Stimulated activated CD4-positive, alpha-beta T cell treated with anti-CD3 and anti-CD28 coated beads, Interleukin-1b, Interleukin-23, amount 100 ng/mL, for 48 hours (primary cell): ENCODE measurements around the gene KRTAP5-5.
"Not testable (repeated sequence)": the region's sequence is repeated elsewhere in the genome, so short reads cannot be mapped to it uniquely, and the experiment has no call there.

Experiments
- DNase-seq: peaks from one replicate; pipeline ENCODE4 v3.0.0-alpha.2; 2020

KRTAP5-5 gene

DNA sequence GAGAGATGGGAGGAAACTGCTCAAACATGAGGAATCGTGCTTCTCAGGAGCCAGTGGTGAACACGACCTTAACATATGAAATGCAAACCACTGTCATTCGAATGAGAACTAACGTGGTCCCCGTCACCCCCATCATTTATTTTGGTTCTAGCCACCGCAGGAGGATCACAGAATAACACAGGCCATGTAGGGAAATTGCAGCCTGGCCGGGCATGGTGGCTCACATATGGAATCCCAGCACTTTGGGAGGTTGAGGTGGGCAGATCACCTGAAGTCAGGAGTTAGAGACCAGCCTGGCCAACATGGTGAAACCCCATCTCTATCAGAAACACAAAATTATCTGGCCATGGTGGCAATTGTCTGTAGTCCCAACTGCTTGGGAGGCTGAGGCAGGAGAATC, 27.1 kb downstream of the KRTAP5-5 start:
- no peak for DNase-seq

DNA sequence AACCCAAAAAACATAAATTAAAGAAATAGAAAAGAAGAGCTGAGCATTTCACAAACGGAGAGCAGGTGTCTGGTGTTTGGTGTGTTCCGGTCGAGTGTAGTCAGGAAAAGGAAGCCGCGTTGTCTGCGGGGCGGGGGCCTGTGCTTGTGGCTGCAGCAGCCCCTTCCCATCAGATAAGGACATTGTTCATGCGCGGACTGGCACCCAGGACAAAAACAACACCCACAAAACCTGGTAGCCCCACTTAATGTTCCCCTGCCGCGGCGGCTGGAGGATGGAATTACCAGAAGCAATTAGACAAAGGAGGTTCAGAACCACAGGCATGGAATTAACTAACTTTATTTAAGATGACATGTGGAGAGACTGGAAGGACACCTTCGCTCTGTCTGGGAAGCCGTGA, 29.9 kb downstream of the KRTAP5-5 start:
- no peak for DNase-seq

DNA sequence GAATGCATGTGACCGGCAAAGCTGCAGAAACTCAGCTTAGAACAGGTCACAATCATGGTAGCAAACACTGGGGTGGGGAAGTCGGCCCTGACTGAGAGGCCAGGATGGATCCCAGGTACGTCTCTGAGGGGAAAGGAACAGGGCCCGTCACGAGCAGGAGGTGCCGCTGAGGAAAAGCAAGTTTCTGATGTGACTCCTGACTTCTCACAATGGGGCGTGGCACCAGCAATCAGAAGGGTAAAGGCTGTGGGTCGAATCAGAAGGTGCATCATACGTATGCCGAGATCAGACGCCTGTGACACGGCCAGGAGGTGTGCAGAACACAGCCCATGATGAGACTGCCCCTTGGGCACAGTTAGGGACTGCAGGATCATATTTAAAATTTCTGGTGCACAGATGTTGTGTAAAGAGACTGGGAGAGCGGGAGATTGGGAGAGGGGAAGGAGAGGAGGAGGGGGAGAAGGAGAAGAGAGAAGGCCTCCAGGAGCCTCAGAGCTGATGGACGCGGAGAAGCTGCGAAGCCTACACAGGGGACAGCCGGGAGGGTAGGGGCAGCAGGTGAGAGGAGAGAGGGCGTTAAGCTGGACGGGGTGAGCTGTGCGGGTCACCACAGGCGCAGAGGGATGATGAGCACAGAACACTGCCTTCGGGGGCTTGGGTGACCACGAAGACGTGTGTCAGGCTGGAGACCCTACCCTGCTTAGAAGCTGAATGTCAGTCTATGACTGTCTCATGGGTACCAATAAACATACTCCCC, 30.7 kb downstream of the KRTAP5-5 start:
- DNase-seq, result no peak

DNA sequence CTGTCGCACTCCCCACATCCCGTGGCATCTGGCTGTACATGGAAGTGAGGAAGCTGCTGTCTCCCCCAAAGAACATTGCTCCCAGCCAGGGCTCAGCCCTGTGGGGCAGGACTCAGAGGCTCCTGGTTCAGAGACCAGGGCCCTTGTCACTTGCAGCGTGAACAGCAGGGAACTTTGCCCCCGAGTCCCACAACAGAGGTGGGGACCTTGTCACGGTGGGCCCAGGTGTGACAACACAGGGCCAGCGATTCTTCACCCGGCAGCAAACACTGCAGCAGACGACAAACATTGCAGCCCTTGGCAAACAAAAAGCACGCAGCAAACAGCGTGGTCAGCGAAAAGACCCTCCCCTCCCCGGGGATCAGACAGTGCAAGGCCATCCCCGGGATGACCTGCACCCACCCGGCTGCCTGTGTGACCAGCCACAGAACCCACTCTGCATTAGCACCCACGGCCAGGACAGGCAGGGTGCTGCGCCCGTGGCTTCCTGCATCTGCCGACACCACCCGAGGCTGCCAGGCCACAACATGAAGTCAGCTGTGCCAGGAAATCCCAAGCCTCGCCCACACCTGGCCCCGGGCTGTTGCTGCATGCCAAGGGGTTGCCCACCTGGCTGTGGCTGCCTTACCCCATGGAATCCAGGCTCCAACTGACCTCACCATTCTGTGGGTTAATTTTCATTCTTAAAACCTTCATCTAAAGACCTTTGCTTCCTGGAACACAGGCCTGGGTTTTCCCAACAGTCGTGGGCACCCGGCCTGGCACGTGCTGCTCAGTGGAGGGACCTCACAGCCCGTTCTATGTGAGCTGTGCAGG, 32.1 kb downstream of the KRTAP5-5 start:
- not testable (repeated sequence) for DNase-seq

DNA sequence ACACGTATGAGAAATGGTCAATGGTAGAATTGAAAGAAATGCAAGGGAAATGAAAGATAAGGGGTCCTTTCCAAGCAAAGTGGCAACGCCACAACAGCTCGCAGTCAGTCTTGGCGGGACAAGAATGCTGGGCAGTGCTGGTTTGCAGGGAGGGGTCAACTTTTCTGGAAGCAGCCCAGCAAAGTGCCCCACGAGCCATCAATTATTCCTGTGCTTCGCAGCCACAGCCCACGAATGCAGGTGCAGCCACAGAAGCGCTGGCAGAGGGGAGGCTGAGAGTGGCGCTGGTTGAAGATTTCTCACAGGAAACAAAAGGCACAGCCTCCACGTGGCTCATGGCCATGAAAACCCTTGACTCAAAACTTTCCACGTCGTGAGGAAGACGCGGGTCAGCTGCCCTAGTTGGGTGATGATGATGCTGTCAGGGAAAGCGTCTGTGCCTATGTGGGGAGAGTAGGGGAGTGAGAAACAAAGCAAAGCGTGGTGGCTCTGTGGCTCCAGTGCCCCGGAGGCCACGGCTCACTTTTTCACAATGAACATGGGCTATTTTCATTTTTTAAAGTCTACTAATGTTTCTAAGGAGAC, 33.2 kb downstream of the KRTAP5-5 start:
- DNase-seq, result not testable (repeated sequence)

DNA sequence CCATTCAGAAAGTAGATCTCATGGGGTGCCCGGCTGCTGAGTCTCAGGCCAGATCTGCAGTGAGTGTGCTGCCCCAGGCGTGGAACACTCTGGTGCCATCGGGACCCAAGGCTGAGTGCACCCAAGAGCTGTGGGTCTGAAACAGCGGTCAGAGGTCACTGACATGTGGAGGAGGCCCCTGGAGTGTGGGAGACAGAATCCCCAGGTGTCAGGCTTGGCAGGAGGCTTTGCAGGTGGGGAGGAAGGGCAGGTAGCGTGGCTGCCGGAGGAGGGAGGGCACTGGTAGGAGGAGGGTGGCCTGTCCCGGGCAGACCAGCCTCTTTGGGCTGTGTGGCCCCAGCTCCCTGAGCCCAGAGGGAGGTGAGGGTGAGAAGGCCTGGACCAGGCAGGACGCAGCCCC, 35.7 kb downstream of the KRTAP5-5 start:
- no peak for DNase-seq

DNA sequence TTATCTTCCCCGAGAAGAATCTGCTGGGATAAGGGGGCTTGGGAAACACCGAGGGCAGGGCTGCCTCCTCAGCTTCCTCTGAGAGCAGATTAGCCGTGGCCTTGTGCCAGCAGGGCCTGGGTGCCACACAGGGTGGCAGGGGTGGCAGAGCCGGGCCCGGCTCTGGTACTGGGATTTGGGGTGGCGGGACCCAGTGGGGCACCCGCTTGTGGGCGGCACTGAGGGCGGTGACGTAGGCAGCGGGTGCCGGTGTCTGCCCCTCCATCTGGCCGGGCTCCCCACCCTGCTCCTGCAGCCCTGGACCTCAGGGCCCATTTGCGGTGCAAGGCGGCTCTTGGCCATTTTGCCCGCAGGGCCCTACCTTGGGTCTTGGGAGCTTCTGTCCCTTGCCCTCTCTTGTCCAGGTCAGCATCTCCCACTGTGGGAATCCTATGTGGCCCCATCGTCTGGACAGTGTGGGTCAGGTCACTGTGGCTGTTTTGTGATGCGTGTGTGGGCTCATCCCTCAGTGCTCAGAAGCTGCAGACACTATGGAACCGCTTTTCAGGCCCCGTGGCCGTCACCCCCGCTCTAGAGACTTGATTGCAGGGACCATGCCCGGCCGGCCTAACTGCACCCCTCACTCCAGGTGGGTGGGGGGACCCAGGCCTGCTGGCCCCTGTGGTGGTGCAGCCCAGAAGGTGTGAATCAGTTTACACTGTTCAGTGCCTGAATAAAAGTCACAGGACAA, 37.7 kb downstream of the KRTAP5-5 start:
- DNase-seq, result no peak

DNA sequence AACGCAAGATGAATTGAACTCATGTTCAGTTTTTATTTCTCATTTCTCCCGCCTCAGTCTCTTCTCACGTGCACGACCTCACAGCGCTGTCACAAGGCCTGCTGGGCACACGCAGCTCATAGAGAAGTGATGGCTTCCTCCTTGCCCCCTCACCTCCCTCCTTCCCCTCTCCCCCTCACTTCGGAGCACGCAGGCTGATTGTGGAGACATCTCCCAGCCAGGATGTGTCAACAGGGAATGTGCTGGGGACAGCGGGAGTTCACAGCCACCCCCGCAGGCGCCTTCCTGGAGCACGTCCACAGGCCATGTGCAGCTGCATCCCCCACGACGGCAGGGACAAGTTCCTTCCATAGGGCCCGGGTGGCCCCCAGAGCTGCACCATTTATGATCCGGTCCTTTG, 38.3 kb downstream of the KRTAP5-5 start:
- DNase-seq, result no peak

DNA sequence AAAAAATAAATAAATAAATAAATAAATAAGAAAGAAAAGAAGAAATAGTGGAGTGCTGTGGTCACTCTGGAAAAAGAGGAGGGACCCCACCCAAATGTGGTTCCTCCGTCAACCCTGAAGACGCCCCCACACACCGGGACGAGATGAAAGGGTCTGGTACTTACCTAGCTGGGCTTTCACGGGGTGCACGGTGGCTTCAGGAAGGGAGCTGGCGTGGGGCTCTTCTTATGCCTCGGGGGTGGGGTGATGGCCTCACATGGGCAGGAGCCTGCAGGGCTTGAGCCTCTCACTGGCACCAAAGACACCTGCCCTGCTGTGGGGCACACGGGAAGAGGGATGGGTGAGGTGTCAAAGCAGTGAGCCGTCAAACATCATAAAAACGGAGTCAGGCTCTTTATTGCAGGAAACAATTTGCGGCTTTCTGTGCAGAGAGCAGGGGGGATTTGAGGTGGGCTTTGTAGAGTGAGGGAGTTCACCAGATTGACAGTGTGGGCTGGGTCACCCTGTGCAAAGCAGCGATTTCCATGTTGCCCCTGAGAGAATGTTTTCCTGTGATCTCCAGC, 39.4 kb downstream of the KRTAP5-5 start:
- no peak for DNase-seq

DNA sequence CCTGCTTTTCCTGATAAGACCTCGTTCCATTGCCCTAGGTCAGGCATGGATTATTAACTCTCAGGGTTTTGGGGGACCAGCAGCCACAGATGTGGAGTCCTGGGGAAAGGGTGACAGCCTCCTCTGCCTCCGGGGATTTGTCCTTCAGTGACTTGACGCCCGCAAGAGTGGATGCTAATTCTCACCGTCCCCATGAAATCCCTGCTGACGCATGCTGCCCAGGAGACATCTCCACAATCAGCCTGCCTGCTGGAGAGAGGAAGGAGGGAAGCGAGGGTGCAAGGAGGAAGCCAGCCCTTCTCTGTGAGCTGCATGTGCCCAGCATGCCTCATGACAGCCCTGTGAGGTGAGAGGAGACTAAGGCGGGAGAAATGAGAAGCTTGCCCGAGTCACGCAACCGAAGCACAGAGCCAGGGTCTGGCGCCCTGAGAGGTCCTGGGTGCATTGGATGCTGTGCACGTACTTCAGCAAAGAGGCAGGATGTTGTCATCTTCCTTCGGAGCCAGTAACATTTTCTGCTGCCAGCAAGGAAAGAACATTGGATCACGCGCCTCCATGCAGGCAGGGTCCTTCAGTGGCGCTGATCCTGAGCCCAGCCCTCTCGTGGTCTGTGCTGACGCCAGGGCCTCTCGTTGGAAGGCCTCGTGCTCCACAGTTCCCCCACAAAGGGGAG, 40.1 kb downstream of the KRTAP5-5 start:
- DNase-seq, result no peak

DNA sequence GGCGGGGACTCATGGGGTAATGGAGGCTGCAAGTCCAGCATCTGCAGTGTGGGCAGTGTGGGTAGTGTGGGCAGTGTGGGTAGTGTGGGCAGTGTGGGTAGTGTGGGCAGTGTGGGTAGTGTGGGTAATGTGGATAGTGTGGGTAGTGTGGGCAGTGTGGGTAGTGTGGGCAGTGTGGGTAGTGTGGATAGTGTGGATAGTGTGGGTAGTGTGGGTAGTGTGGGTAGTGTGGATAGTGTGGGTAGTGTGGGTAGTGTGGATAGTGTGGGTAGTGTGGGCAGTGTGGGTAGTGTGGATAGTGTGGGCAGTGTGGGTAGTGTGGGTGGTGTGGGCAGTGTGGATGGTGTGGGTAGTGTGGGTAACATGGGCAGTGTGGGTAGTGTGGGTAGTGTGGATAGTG, 40.9 kb downstream of the KRTAP5-5 start:
- DNase-seq, result not testable (repeated sequence)

DNA sequence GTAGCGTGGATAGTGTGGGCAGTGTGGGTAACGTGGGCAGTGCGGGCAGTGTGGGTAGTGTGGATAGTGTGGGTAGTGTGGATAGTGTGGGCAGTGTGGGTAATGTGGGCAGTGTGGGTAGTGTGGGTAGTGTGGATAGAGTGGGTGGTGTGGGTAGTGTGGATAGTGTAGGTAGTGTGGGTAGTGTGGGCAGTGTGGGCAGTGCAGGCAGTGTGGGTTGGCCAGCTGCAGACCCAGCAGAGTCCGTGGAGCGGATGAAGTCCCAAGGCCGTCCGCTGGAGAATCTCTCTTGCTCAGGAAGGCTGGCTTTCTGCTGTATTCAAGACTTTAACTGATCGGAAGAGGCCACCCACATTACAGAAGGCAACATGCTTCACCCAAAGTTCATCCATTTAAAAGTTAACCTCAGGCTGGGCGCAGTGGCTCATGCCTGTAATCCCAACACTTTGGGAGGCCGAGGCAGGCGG, 41.4 kb downstream of the KRTAP5-5 start:
- no peak for DNase-seq

DNA sequence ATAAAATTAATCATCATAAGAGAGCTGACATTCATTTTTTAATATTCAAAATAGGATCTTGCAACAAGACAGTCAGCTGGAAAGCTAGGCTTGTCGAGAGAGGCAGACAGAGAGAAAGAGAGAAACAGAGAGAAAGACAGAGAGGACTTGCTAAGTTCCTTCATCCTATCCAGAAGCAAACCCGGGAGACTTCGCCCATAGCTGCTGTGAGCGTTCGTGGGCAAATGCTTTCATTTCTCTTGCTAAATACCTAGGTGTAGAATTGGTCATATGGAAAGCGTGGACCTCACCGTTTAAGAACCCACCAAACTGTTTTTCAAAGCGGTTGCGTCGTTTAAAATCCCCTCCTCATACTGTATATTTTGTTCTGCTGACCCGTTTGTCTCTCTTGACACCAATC, 42.1 kb downstream of the KRTAP5-5 start:
- no peak for DNase-seq

DNA sequence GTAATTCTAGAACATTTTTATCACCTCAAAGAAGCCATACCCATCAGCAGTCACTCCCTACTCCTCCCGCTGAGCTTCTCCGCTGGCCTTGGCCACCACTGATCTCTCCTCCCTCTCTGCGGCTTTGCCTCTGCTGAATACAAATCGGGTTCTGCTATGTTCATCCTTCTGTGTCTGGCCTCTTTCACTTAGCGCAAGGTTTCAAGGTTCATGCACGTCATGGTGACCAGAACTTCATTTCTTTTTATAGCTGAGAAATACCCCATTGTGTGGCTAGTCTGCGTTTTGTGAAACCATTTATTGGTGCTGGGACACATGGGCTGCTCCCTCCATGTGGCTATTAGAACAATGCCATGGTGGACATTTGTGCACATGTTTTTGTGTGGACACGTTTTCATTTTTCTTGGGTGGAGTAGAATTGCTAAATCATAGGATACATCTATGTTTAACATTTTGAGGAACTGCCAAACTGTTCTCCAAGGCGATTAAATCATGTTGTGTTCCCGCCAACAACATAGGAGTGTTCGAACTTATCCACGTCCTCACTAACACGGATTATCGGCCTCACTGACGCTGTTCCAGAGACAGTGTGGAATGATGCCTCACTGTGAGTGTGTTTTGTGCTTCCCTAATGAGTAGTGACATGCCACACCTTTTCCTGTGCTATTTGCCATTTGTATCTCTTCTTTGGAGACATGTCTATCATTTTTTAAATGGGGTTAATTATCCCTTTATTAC, 43.2 kb downstream of the KRTAP5-5 start:
- DNase-seq, result no peak

DNA sequence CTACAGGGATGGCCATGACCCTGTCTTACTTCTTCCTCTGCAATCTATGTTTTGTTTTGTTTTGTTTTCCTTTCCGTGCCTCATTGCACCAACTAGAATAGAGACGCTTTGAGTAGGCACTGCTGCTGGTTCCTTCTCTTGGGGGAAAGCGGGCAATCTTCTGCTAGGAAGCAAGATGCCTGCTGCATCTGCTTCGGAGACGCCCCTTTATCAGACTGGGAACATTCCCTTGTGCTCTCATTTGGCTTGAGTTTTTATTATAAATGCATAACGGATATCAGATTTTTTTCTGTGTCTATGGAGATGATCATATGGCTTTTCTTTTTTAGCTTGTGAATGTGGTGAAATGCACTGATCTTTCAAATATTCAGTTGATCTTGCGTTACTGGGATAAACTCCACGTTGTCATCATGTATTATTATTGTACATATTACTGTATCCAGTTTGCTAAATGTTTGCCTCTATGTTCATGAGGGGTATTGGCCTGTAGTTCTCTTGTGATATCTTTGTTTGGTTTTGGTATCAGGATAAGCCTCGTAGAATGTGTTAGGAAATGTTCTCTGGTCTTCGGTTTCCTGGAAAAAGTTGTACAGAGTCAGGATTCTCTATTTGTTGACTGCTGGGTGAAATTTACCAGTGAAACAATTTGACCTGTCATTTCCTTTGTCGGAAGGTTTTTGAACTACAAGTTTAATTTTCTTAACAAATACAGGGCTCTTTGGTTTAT, 44.0 kb downstream of the KRTAP5-5 start:
- DNase-seq, result no peak

DNA sequence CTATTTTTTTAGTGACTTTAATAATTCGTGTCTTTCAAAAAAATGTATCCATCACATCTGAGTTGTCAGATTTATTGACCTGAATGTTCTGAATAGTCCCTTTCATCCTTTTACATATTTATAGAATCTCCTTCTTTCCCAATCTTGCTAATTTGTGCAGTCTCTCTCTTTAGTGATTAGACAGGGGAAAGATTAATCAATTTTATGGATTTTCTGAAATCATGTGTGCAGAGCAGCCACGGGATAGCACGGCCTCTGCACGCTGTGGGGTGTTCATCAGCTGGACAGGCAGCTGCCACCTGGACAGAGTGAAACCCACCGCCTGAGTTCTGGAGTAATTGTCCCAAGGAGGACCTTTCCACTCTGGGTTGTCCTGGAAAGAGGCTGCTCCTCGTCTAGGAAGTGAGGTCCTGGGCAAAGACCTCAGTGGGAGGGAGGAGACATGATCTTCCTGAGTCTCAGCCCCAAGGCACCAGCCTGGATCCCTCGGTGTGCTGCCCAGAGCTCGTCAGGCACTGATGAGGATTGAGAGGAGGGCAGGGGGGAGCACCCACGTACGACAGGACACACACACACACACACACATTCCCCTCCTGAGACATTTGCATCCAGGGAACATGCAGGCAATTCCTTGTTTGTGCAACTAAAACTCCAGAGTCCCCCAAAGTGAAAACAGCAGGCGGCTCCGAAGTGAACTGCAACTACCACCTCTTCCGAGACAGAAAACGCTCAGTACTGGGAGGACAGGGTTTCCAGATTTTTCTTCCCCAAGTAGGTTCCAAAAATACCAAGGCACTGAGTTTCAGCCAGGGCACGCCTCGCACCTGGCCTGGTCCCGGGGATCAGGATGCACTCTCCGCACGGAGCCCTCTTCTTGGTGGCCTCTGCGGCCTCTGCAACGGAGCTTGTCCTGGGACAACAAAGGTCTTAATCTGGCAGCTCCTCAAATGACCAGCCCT, 44.9 kb downstream of the KRTAP5-5 start:
- DNase-seq, result no peak

DNA sequence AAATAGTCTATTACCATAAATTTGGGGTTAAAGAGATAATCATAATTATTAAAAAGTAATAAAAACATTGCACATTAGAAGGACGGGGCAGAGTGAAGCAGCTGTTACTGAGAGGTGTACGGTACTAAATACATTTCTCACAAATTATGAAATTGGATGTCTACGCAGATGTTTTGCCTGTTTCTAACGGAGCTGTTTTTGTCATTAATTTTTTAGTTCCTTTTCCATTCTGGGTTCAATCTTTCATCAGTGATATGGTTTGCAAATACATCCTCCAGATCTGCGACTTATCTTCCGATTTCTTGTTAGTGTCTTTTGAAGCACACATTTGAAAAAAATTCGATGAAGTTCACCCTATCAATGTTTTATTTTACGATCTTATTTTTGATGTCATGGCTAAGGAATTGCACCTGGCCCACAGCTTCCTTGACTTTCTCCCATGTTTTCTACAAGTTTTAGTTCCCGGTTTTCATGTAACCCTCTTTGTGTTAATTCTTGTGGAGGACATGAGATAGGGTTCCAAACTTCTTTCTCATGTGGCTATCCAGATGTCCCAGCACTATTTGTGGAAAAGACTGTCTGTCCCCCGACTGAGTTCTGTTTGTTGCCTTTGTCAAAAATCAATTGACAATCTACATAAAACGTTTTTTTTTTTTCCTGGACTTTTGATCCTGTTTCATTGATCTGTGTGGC, 46.1 kb downstream of the KRTAP5-5 start:
- DNase-seq, result no peak

DNA sequence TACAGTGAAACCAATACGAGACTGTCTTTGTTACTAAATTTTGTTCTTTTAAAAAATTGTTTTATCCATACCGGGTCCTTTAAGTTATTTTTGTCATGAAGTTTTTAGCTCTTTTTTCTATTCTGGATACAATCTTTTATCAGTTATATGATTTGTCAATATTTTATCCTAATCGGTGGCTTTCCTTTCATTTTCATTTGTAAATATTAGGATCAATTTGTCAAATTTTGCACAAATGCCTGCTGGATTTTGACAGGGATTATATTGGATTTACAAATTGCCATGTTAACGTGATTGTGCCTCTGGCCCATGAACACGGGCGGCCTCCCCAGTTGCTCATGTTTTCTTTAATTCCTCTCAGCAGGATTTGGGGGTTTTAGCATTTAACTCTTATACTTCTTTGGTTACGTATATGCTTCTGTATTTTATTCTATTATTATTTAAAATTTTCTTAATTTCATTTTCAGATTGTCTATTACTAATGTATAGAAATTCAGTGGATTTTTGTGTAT, 46.7 kb downstream of the KRTAP5-5 start:
- no peak for DNase-seq

DNA sequence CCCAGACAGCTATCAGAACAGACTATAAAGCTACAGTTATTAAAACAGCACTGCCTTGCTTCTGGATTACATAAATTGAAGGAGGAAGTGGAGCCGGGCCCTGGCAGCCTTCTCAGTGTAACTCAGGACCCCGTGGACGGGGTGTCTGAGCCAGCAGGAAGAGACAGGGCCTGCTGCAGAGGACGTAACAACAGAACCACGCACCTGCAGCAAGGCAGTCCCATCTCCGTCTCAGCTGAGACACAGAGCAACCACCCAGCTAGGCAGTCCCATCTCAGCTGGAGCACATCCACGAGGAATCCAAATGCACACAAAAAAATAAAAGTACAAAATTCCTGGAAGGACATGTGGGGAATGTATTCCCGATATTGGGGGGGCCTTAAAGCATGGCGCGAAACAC, 50.3 kb downstream of the KRTAP5-5 start:
- DNase-seq, result no peak
